ENCODE results near the gene DACT3.

DACT3 gene

GRCh38 chr19:46610851-46611770, 49.9 kb downstream of the DACT3 start:
- DNase-seq = peak in 1 of 2 donors; percentile 32

- DNase-seq = no peak
Measured at GRCh38 chr19:46610413-46610775, 50.6 kb downstream of the DACT3 start.

GRCh38 chr19:46609511-46610412, 51.2 kb downstream of the DACT3 start:
- DNase-seq = peak in 1 of 2 donors; percentile 2

GRCh38 chr19:46608581-46609345, 52.2 kb downstream of the DACT3 start:
- DNase-seq = peak in 1 of 2 donors; percentile 2

- DNase-seq = no peak
Measured at GRCh38 chr19:46608178-46608577, 52.8 kb downstream of the DACT3 start.

GRCh38 chr19:46607448-46607841, 53.5 kb downstream of the DACT3 start:
- peak in 1 of 2 donors; percentile 0 for DNase-seq

GRCh38 chr19:46606681-46607447, 54.1 kb downstream of the DACT3 start:
- peak in 1 of 2 donors; percentile 1 for DNase-seq

GRCh38 chr19:46606019-46606418, 55.0 kb downstream of the DACT3 start:
- no peak for DNase-seq

- DNase-seq = peak in 1 of 2 donors; percentile 0
Measured at GRCh38 chr19:46605356-46605821, 55.6 kb downstream of the DACT3 start.

- no peak for DNase-seq
Measured at GRCh38 chr19:46604781-46605355, 56.1 kb downstream of the DACT3 start.

- DNase-seq = no peak
Measured at GRCh38 chr19:46603752-46604231, 57.2 kb downstream of the DACT3 start.

- no peak for DNase-seq
Measured at GRCh38 chr19:46603195-46603637, 57.8 kb downstream of the DACT3 start.

- peak in 1 of 2 donors; percentile 6 for DNase-seq
Measured at GRCh38 chr19:46602392-46603194, 58.4 kb downstream of the DACT3 start.

GRCh38 chr19:46601318-46602224, 59.4 kb downstream of the DACT3 start, which contains the start of gene CALM3:
Gene CALM3 (plus strand): TSS chr19:46601330. CDS start chr19:46601435, 105 bp downstream.
- DNase-seq = no peak

- DNase-seq = peak; percentile 98
Measured at GRCh38 chr19:46600384-46601317, 60.3 kb downstream of the DACT3 start.

GRCh38 chr19:46599716-46600373, 61.1 kb downstream of the DACT3 start:
- DNase-seq = no peak

GRCh38 chr19:46598372-46598917, 62.5 kb downstream of the DACT3 start:
- DNase-seq = no peak

Data from inflammatory macrophage (primary cell).